ENCODE data around the gene TMC8. TPM values are rescaled to one million over a fixed set of nuclear protein-coding genes. Genes with fewer than 3 reads are reported as not detected.
"Not testable (repeated sequence)": the region's sequence is repeated elsewhere in the genome, so short reads cannot be mapped to it uniquely, and the experiment has no call there.

Gene TMC8, protein sequence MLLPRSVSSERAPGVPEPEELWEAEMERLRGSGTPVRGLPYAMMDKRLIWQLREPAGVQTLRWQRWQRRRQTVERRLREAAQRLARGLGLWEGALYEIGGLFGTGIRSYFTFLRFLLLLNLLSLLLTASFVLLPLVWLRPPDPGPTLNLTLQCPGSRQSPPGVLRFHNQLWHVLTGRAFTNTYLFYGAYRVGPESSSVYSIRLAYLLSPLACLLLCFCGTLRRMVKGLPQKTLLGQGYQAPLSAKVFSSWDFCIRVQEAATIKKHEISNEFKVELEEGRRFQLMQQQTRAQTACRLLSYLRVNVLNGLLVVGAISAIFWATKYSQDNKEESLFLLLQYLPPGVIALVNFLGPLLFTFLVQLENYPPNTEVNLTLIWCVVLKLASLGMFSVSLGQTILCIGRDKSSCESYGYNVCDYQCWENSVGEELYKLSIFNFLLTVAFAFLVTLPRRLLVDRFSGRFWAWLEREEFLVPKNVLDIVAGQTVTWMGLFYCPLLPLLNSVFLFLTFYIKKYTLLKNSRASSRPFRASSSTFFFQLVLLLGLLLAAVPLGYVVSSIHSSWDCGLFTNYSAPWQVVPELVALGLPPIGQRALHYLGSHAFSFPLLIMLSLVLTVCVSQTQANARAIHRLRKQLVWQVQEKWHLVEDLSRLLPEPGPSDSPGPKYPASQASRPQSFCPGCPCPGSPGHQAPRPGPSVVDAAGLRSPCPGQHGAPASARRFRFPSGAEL
- total RNA-seq = 10 to 100 TPM; 10.8 to 65.0 (median 33.8) TPM

DNA sequence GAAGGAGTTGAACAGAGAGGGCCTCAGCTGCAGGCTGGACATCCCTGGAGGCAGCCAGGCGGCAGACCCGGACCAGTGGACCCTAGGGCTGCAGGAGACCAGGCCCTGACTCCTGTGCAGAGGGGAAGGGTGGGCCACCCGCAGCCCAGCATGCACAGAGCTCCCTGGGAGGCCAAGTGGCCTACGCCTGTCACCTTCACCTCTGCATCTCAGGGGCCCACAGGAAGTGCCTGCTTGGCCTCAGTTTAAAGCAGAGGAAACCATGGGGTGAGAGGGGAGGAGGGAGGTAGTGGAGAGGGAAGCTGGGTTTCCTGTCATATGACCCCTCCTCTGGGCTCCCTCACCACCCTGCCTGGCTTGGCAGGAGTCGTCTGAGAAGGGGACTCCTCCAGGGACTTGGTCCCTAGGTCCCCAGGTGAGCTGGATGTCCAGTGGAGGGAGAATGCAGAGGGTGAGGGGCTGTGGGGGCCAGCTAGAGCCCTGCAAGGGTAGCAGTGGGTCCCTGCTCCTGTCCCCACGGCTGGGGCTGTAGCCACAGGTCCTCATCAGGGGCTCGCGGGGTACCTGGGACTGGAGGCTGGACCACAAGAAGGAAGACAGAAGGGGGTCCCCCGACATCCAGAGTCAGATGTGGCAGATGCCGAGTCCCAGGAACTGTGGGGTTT lies at the start of gene TMC8:
Gene TMC8 (plus strand): TSS at position 335 of the 665 bp plus-strand sequence. CDS start 818 bp downstream, outside the sequence.
- ATAC-seq (ENCODE audit: low FRiP score in 2 of 2) = peak; percentile 2 to 40
- Histone ChIP-seq H3K4me3 (peak within 1 kb of the TSS in 3 of 4 donors; percentile 47 to 53 (median 51)), H3K27ac (peak within 1 kb of the TSS; percentile 88 to 96 (median 90)), H3K9me3 (no peaks in the 10 kb centered on the region), H3K27me3 (no peaks in the 10 kb centered on the region), H3K36me3 (peaks cover 0 to 9% (median 3%) of the 10 kb centered on the region in 4 donors), H3K4me1 (peaks cover 62 to 81% (median 76%) of the 10 kb centered on the region in 4 donors)
- 36 to 50% methylated on average over 2 to 10 of the region's 10 CpGs for WGBS, 2 donors
- peak; percentile 73 to 75 for DNase-seq
- peak in 1 of 2 donors; percentile 76 for TF ChIP-seq POLR2AphosphoS5 (IDR thresholded peaks at IDR 0.05)
- TF ChIP-seq, protein P1, sequence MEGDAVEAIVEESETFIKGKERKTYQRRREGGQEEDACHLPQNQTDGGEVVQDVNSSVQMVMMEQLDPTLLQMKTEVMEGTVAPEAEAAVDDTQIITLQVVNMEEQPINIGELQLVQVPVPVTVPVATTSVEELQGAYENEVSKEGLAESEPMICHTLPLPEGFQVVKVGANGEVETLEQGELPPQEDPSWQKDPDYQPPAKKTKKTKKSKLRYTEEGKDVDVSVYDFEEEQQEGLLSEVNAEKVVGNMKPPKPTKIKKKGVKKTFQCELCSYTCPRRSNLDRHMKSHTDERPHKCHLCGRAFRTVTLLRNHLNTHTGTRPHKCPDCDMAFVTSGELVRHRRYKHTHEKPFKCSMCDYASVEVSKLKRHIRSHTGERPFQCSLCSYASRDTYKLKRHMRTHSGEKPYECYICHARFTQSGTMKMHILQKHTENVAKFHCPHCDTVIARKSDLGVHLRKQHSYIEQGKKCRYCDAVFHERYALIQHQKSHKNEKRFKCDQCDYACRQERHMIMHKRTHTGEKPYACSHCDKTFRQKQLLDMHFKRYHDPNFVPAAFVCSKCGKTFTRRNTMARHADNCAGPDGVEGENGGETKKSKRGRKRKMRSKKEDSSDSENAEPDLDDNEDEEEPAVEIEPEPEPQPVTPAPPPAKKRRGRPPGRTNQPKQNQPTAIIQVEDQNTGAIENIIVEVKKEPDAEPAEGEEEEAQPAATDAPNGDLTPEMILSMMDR (IDR thresholded peaks at IDR 0.05) = no peak
- peak in 1 of 4 donors; percentile 59 for TF ChIP-seq POLR2A (IDR thresholded peaks at IDR 0.05)

DNA sequence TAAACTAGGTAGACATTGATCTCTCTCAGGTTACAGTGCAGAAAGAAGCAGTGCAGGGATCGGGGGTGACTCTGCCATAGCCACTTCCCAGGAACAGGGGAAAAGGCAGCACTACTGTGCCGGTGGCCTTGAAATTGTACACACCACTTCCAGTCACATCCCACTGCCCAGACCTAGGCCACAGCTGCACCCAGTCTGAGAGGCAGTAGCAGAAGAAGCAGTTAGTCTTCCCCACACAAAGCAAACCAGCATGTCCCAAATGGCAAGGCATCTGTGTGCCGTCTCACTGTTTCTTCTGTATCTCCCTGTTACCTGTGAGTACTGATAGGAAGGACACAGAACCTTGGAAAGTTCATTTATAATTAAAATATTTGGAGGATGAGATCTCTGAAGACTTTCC lies 49.0 kb upstream of the TMC8 start:
- Histone ChIP-seq H3K27me3 (no peaks in the 10 kb centered on the region), H3K9me3 (no peaks in the 10 kb centered on the region), H3K4me1 (no peaks in the 10 kb centered on the region), H3K36me3 (peaks cover 16 to 77% (median 45%) of the 10 kb centered on the region in 4 donors), H3K4me3 (no peak overlapping the region), H3K27ac (no peak overlapping the region)
- WGBS, 2 donors = 94 to 96% methylated on average over 3 of the region's 3 CpGs
- DNase-seq (no peak), ATAC-seq (ENCODE audit: low FRiP score in 2 of 2) (no peak)
- TF ChIP-seq, protein P1 (IDR thresholded peaks at IDR 0.05) = no peak
- TF ChIP-seq POLR2A (IDR thresholded peaks at IDR 0.05) = no peak
- TF ChIP-seq EP300 (IDR thresholded peaks at IDR 0.05) = no peak
- TF ChIP-seq POLR2AphosphoS5 (IDR thresholded peaks at IDR 0.05) = no peak

DNA sequence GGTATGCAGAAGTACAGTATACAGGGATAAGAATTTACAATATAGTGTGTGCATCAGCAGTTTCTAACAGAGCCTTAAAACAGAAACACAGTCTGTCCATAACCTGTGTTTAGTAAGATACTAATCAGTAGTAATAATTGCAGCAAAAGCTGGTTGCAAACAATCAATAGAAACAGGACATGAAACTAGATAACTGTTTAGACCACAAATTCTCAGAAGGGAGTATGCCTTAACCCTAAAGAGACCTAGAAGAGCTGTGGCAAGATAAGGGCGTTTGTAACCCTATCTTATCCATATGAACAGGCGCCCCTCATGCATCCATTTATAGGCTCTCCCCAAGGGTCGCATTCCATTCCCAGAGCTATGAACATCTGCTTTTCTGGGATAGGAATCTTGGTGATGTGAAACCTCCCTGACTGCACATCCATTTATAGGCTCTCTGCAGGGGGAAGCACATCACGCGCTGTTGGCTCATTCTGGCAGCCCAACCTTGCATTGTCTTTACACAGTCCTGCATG lies 48.2 kb upstream of the TMC8 start:
- WGBS, 2 donors = 84 to 86% methylated on average over 5 of the region's 5 CpGs
- ATAC-seq (ENCODE audit: low FRiP score in 2 of 2); H3K4me3 ChIP-seq; H3K27me3 ChIP-seq; H3K27ac ChIP-seq; H3K9me3 ChIP-seq; H3K4me1 ChIP-seq; DNase-seq: not testable (repeated sequence)
- peaks cover 13 to 77% (median 49%) of the 10 kb centered on the region in 4 donors for H3K36me3 ChIP-seq

DNA sequence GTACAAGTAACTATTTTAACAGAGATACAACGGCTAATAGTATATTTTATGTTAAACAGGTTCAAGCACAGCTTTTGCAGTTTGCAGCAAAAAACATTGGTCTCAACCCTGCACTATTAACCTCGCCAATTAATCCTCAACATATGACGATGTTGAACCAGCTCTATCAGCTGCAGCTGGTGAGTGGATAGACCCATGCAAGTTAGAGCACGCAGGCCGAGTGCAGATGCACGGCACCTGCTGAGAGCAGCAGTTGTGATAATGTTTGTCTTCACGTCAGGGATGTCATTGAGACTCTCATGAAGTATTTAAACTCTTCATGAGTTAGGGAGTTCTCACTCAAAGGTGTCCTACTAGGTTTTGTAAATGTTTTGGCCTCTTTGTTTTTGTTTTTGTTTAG lies 47.6 kb upstream of the TMC8 start:
- Histone ChIP-seq H3K9me3 (no peaks in the 10 kb centered on the region), H3K4me1 (no peaks in the 10 kb centered on the region), H3K27me3 (no peaks in the 10 kb centered on the region), H3K36me3 (peaks cover 10 to 77% (median 45%) of the 10 kb centered on the region in 4 donors), H3K4me3 (no peak overlapping the region), H3K27ac (no peak overlapping the region)
- no peak for DNase-seq
- TF ChIP-seq, protein P1 (IDR thresholded peaks at IDR 0.05) = no peak
- TF ChIP-seq EP300 (IDR thresholded peaks at IDR 0.05) = no peak
- no peak for TF ChIP-seq POLR2A (IDR thresholded peaks at IDR 0.05)
- TF ChIP-seq POLR2AphosphoS5 (IDR thresholded peaks at IDR 0.05) = no peak
- WGBS, 2 donors = 94 to 95% methylated on average over 7 of the region's 7 CpGs
- no peak for ATAC-seq (ENCODE audit: low FRiP score in 2 of 2)

DNA sequence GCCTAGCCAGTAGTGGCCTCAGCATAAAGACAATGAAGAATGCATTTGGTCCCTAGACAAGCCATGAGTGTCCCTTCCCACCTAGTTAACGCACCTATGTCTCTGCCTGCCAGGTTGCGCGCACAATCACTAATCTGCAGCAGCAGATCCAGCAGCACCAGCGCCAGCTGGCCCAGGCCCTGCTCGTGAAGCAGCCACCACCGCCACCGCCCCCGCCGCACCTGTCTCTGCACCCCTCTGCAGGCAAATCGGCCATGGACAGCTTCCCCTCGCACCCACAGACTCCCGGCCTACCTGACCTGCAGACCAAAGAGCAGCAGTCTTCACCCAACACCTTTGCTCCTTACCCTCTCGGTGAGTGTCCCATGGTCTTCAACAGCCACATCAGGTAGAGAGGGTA lies 43.8 kb upstream of the TMC8 start:
- ATAC-seq (ENCODE audit: low FRiP score in 2 of 2) = peak in 1 of 2 donors; percentile 26
- DNase-seq = peak in 1 of 2 donors; percentile 79
- H3K36me3 ChIP-seq = peaks cover 3 to 74% (median 39%) of the 10 kb centered on the region in 4 donors
- no peaks in the 10 kb centered on the region for H3K4me1 ChIP-seq
- 97 to 98% methylated on average over 13 of the region's 13 CpGs for WGBS, 2 donors
- no peaks in the 10 kb centered on the region for H3K27me3 ChIP-seq
- no peaks in the 10 kb centered on the region for H3K9me3 ChIP-seq
- no peak overlapping the region for H3K27ac ChIP-seq
- no peak overlapping the region for H3K4me3 ChIP-seq
- TF ChIP-seq POLR2A (IDR thresholded peaks at IDR 0.05) = no peak
- no peak for TF ChIP-seq POLR2AphosphoS5 (IDR thresholded peaks at IDR 0.05)
- no peak for TF ChIP-seq EP300 (IDR thresholded peaks at IDR 0.05)
- TF ChIP-seq, protein P1 (IDR thresholded peaks at IDR 0.05) = no peak

Data from upper lobe of left lung (tissue), 6 donors.